Nephron (organoid): ENCODE data around the gene ARHGAP33.

ENCODE experiments used
- H3K27ac Mint-ChIP-seq, 3 experiments: 2 replicates each; pipeline ENCODE4 v1.8.0; 2020; ENCODE audit warnings: mixed read lengths in 3 of 3, mild to moderate bottlenecking in 2 of 3, moderate library complexity in 1 of 3
- H3K27me3 Mint-ChIP-seq: 2 replicates; pipeline ENCODE4 v1.8.0; 2021; ENCODE audit warnings: low read depth, mild to moderate bottlenecking, moderate library complexity, mixed read lengths
- H3K36me3 Mint-ChIP-seq: 2 replicates; pipeline ENCODE4 v1.8.0; 2020; ENCODE audit warnings: low read depth, mixed read lengths
- H3K4me1 Mint-ChIP-seq: 2 replicates; pipeline ENCODE4 v1.8.0; 2020; ENCODE audit warnings: mixed read lengths
- H3K4me3 Mint-ChIP-seq, 3 experiments: 2 replicates each; pipeline ENCODE4 v1.8.0; 2020; ENCODE audit warnings: mild to moderate bottlenecking in 3 of 3, mixed read lengths in 3 of 3, moderate library complexity in 2 of 3
- H3K9me3 Mint-ChIP-seq: 2 replicates; pipeline ENCODE4 v1.8.0; 2020; ENCODE audit warnings: mixed read lengths
- CTCF ChIP-seq, 3 experiments: fragments of 200-600 bp; sonication (generic); IDR thresholded peaks; one replicate each; pipeline ENCODE4 v1.5.0; 2021; ENCODE audit warnings: antibody characterized with exemption in 3 of 3; ENCODE audit not compliant: unreplicated experiment in 3 of 3

Gene ARHGAP33

GRCh38 chr19:35784503-35785338, 9.4 kb downstream of the ARHGAP33 start:
- H3K9me3 Mint-ChIP-seq: no peaks in the 10 kb centered on the region
- H3K4me1 Mint-ChIP-seq: no peaks in the 10 kb centered on the region
- no peak overlapping the region for H3K27ac Mint-ChIP-seq

GRCh38 chr19:35785339-35785627, 9.9 kb downstream of the ARHGAP33 start:
- Mint-ChIP-seq H3K4me1 (no peaks in the 10 kb centered on the region), H3K27ac (no peak overlapping the region), H3K27me3 (peaks cover 6% of the 10 kb centered on the region), H3K9me3 (no peaks in the 10 kb centered on the region), H3K36me3 (peaks cover 22% of the 10 kb centered on the region), H3K4me3 (no peak overlapping the region)
- no peak for TF ChIP-seq CTCF (IDR thresholded peaks at IDR 0.05; ENCODE audit: unreplicated experiment in 3 of 3)

More at GRCh38 chr19:35784503-35785338, 9.4 kb downstream of the ARHGAP33 start:
- Mint-ChIP-seq H3K36me3 (peaks cover 24% of the 10 kb centered on the region), H3K27me3 (peaks cover 6% of the 10 kb centered on the region), H3K4me3 (no peak overlapping the region)
- TF ChIP-seq CTCF (IDR thresholded peaks at IDR 0.05; ENCODE audit: unreplicated experiment in 3 of 3): no peak

GRCh38 chr19:35786299-35787160, 11.2 kb downstream of the ARHGAP33 start:
- TF ChIP-seq CTCF (IDR thresholded peaks at IDR 0.05; ENCODE audit: unreplicated experiment in 3 of 3): no peak
- peaks cover 18% of the 10 kb centered on the region for H3K36me3 Mint-ChIP-seq
- no peaks in the 10 kb centered on the region for H3K9me3 Mint-ChIP-seq
- no peaks in the 10 kb centered on the region for H3K4me1 Mint-ChIP-seq
- peak overlapping the region in 1 of 3 experiments; percentile 52 for H3K27ac Mint-ChIP-seq
- peaks cover 6% of the 10 kb centered on the region for H3K27me3 Mint-ChIP-seq
- no peak overlapping the region for H3K4me3 Mint-ChIP-seq

GRCh38 chr19:35787227-35787799, 11.9 kb downstream of the ARHGAP33 start:
- Mint-ChIP-seq H3K27me3 (peaks cover 6% of the 10 kb centered on the region), H3K36me3 (peaks cover 15% of the 10 kb centered on the region), H3K9me3 (no peaks in the 10 kb centered on the region), H3K4me3 (no peak overlapping the region), H3K27ac (no peak overlapping the region), H3K4me1 (no peaks in the 10 kb centered on the region)
- TF ChIP-seq CTCF (IDR thresholded peaks at IDR 0.05; ENCODE audit: unreplicated experiment in 3 of 3): no peak

- Mint-ChIP-seq H3K27ac (no peak overlapping the region), H3K4me3 (no peak overlapping the region), H3K36me3 (peaks cover 6% of the 10 kb centered on the region), H3K4me1 (no peaks in the 10 kb centered on the region), H3K9me3 (no peaks in the 10 kb centered on the region), H3K27me3 (no peaks in the 10 kb centered on the region)
- TF ChIP-seq CTCF (IDR thresholded peaks at IDR 0.05; ENCODE audit: unreplicated experiment in 3 of 3): no peak
Measured at GRCh38 chr19:35788205-35788960, 13.0 kb downstream of the ARHGAP33 start.
